ENCODE measurements around the gene RYR3.

Gene RYR3

GRCh38 chr15:33278816-33279612, 31.8 kb upstream of the RYR3 start:
- Histone ChIP-seq H3K4me3 (ENCODE audit: low read length, poor library complexity, severe bottlenecking) (peak overlapping the region; percentile 28), H4K20me1 (ENCODE audit: insufficient read depth, low read length, poor library complexity, severe bottlenecking) (no peaks in the 10 kb centered on the region), H3K9ac (ENCODE audit: low read depth, low read length, poor library complexity, severe bottlenecking) (peak overlapping the region; percentile 47), H3K27me3 (ENCODE audit: insufficient read depth, low read length, poor library complexity, severe bottlenecking) (no peaks in the 10 kb centered on the region), H3K9me3 (ENCODE audit: insufficient read depth, low read depth, low read length) (peaks cover 10% of the 10 kb centered on the region; the same call in 1 of the 2 replicates), H3K9me2 (replicated peaks; ENCODE audit: low read depth, low read length) (no peaks in the 10 kb centered on the region), H2AFZ (ENCODE audit: low read length) (peak overlapping the region; percentile 9; the same call in 1 of the 2 replicates), H3K79me2 (ENCODE audit: insufficient read depth, low read length) (no peaks in the 10 kb centered on the region), H3K4me1 (ENCODE audit: insufficient read depth, low read length, poor library complexity, severe bottlenecking) (peaks cover 57% of the 10 kb centered on the region), H3K4me2 (ENCODE audit: low read depth, low read length, poor library complexity, severe bottlenecking) (peak overlapping the region; percentile 9), H3K36me3 (ENCODE audit: insufficient read depth, low read length) (no peaks in the 10 kb centered on the region), H3F3A (ENCODE audit: low read depth) (peaks cover 11% of the 10 kb centered on the region)
- no peak for TF ChIP-seq CTCF (conservative IDR thresholded peaks at IDR 0.05; ENCODE audit: low read length)
- no peak for TF ChIP-seq EZH2phosphoT487 (IDR thresholded peaks at IDR 0.05; ENCODE audit: borderline replicate concordance)

GRCh38 chr15:33279613-33280205, 31.1 kb upstream of the RYR3 start:
- Histone ChIP-seq H3K9ac (ENCODE audit: low read depth, low read length, poor library complexity, severe bottlenecking) (peak overlapping the region; percentile 47), H3K4me1 (ENCODE audit: insufficient read depth, low read length, poor library complexity, severe bottlenecking) (peaks cover 64% of the 10 kb centered on the region), H3K9me3 (ENCODE audit: insufficient read depth, low read depth, low read length) (peaks cover 6% of the 10 kb centered on the region; the same call in 1 of the 2 replicates), H3F3A (ENCODE audit: low read depth) (peaks cover 11% of the 10 kb centered on the region), H3K4me3 (ENCODE audit: low read length, poor library complexity, severe bottlenecking) (peak overlapping the region; percentile 28), H3K36me3 (ENCODE audit: insufficient read depth, low read length) (no peaks in the 10 kb centered on the region), H3K4me2 (ENCODE audit: low read depth, low read length, poor library complexity, severe bottlenecking) (peak overlapping the region; percentile 9), H3K79me2 (ENCODE audit: insufficient read depth, low read length) (no peaks in the 10 kb centered on the region), H3K27me3 (ENCODE audit: insufficient read depth, low read length, poor library complexity, severe bottlenecking) (no peaks in the 10 kb centered on the region), H4K20me1 (ENCODE audit: insufficient read depth, low read length, poor library complexity, severe bottlenecking) (no peaks in the 10 kb centered on the region), H3K9me2 (replicated peaks; ENCODE audit: low read depth, low read length) (no peaks in the 10 kb centered on the region), H2AFZ (ENCODE audit: low read length) (peak overlapping the region; percentile 9; the same call in 1 of the 2 replicates)
- no peak for TF ChIP-seq EZH2phosphoT487 (IDR thresholded peaks at IDR 0.05; ENCODE audit: borderline replicate concordance)
- no peak for TF ChIP-seq CTCF (conservative IDR thresholded peaks at IDR 0.05; ENCODE audit: low read length)

- Histone ChIP-seq H3F3A (ENCODE audit: low read depth) (peaks cover 11% of the 10 kb centered on the region), H3K4me1 (ENCODE audit: insufficient read depth, low read length, poor library complexity, severe bottlenecking) (peaks cover 58% of the 10 kb centered on the region), H3K9ac (ENCODE audit: low read depth, low read length, poor library complexity, severe bottlenecking) (peak overlapping the region; percentile 66), H3K36me3 (ENCODE audit: insufficient read depth, low read length) (no peaks in the 10 kb centered on the region), H3K4me3 (ENCODE audit: low read length, poor library complexity, severe bottlenecking) (no peak overlapping the region), H4K20me1 (ENCODE audit: insufficient read depth, low read length, poor library complexity, severe bottlenecking) (no peaks in the 10 kb centered on the region), H3K4me2 (ENCODE audit: low read depth, low read length, poor library complexity, severe bottlenecking) (peak overlapping the region; percentile 79), H3K9me2 (replicated peaks; ENCODE audit: low read depth, low read length) (no peaks in the 10 kb centered on the region), H3K79me2 (ENCODE audit: insufficient read depth, low read length) (no peaks in the 10 kb centered on the region), H2AFZ (ENCODE audit: low read length) (peak overlapping the region; percentile 8; the same call in 1 of the 2 replicates), H3K27me3 (ENCODE audit: insufficient read depth, low read length, poor library complexity, severe bottlenecking) (no peaks in the 10 kb centered on the region), H3K9me3 (ENCODE audit: insufficient read depth, low read depth, low read length) (no peaks in the 10 kb centered on the region)
- no peak for TF ChIP-seq EZH2phosphoT487 (IDR thresholded peaks at IDR 0.05; ENCODE audit: borderline replicate concordance)
- TF ChIP-seq CTCF (conservative IDR thresholded peaks at IDR 0.05; ENCODE audit: low read length), result no peak
Observed at GRCh38 chr15:33282226-33283020, 28.3 kb upstream of the RYR3 start.
